ENCODE data around the gene HHATL. TPM values are rescaled to one million over a fixed set of nuclear protein-coding genes. Genes with fewer than 3 reads are reported as not detected.

The HHATL gene
- total RNA-seq, 1 donor from 2014 or later: not detected

DNA sequence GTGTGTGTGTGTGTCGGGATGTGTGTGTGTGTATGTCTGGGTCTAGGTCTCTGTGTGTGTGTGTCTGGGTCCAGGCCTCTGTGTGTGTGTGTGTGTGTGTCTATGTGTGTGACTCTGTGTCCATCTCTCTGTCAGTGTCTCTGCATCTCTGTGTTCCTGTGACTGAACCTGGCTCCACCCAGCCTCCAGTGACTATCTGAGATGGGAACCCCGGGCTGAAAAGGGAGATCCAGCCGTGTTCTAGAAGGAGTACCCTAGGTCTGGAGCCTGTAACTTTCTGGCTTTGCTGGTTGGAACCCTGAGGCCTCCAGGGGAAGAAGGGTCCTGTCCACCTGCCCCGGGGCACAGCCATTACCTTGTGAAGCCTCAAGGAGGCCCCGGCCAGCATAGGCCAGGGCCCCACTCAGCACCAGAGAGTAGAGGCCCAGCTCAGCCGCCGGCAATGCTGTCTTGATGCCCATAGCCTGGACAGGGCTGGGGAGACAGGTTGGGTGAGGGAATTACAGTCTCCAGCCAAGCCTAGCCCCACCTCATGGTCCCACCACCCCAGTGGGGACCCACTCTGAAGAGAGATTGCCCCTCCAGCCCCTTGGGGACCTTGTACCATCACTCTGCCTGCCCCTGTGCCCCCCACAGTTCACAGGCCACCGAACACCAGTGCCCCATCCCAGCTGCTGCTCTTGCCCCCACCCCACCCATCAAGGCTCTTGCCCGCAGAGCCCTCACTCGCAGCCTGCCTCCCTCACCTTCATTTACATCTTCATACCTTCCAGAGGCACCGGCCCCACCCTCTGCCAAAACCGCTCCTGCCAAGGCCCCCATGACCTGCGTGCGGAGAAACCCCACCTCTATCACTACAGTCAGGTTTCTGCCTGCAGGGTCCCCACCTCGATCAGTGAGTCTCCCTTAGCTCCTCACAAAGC, 2.0 kb downstream of the HHATL start:
- intact Hi-C loops (cut with micrococcal nuclease): no loop called here

DNA sequence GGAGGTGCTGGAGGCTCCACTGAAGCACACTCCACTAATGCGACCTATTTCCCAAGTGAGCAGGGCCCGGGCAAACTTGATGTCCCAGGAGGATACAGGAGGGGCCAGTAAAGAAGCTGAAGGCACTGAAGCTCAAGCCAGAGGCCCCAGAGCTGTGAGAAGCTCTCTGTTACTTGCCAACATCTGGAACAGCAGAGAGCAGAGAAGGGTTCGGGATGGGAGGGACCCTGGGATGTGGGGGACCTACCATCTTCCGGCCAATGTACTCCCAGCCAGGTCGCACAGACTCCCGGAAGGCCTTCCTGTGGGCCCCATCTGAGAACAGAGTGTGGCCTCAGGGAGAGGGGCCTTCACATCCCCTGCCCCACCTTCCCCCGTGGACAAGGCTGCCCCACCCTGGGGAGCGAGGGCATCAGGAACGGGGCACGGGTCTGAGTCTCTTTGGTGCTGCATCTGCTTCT, 3.1 kb downstream of the HHATL start:
- intact Hi-C loops (cut with micrococcal nuclease): no loop called here

DNA sequence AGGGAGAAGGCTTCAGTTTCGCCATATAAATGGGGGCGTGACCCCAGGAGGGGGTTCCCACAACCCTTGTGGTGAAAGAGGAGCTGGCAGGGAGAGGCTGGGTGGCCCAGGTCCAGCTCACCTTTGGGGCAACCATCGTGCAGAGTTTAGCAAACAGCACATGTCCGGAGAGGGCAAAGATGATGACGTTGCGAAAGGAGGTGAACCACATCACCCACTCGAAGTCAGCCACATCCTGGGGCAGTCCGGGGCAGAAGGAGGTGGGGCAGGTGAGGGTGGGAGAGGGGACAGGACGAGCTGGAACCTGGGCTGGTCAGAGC, 3.7 kb downstream of the HHATL start:
- intact Hi-C loops (cut with micrococcal nuclease): no loop called here

DNA sequence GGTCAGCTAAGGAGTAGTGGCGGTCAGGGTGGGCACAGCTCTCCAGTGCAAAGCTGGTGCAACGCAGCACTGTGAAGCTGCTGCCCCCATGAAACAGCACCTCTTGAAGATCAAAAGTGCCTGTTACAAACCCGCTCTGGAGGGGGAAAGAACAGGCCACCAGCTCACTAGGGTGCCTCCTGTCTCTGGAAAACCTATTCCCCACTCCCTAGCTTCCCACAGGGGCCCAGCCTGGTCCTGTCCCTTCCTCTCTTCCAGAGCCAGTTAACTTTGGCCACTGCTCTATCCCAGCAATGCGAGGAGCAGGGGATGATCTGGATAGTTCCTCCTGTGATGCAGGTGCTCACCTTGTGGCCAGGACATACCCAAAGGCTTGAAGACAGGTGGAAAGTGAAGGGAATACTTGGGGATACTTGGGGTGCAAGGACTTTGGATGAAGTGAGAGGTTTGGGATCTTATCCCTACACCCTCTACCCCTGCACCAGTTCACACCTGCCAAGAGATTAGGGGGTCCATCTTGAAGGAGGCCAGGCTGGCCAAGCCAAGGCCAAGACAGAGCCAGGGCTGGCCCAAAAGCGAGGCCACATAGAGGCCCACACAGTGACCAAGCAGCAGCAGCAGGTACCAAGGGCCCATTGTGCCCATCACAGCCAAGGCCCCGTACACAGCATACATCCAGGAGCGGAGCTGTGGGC, 4.2 kb downstream of the HHATL start:
- intact Hi-C loops (cut with micrococcal nuclease): no loop called here

DNA sequence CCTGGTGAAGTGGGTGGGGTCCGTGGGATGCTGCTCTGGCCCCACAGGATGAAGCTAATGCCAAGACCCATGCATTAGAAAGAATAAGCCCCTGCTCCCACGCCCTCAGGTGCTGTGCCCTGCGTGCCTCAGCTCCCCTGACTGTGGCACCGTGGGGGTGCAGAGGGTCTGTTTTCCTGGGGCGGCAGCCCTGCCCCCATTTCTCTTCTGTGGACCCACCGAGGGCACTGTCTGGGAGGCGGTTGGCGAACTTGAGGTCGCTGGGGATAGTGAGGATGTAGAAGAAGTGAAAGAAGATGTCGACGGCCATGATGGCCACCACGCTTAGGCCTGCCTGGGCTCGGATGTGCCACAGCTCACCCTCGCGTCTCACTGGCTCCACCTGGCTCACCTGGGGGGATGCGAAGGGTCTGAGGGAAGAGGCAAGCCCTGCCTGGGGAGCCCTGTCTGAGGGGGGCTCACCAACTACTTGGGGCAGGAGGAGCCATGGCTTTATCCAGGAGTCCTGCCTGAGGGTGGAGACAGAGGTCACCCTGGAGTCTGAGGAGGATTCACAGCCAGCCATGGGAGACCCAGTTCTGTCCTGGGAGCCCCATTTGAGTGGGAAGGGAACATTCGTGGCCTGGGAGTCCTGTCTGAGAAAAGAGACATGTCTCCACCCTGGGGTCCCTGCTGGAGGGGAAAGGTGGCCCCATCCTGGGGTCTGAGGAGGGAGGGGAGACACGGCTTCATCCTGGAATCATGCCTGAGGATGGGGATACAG, 5.1 kb downstream of the HHATL start:
- intact Hi-C loops (cut with micrococcal nuclease): no loop called here

DNA sequence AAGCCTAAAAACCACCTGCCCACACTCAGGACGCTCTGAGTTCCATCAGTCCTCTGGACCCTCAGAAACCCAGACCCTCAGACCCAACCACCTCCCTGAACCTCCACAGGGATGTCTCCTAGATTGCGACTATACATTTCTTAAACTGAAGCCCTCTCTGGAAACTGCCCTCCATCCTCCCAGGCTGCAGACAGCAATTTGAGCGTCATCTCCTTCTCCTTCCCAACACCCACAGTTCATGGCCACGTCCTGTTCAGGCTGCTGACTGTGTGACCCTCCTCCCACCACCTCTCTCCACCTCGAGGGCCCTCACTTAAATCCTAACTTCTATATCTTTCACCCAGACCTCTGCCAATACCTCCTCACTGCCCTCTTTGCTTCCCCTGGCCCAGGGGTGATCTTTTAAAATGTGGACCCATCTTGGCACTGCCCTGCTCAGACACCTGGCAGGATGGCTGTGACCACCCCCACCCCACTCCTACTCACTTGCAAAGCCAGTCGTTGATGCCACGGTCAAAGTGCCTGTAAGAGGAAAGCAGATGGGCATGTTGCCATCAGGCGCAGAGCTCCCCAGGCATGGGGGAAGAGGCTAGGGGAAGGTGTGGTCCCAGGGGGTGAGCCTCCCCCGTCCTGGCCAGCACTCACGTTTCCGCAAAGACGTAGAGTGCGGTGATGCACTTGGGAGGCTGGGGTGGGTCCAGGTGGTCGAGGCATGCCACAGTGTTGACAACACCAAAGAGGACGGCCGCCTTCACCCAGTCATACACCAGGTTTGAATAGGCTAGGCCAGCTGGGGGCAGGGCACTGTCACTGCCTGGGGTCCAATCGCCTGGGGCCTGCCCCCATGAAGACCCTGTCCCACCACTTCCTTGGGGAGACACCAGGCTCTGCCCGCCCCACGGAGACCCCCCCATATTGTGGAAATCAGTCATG, 6.0 kb downstream of the HHATL start:
- intact Hi-C loops (cut with micrococcal nuclease): no loop called here

DNA sequence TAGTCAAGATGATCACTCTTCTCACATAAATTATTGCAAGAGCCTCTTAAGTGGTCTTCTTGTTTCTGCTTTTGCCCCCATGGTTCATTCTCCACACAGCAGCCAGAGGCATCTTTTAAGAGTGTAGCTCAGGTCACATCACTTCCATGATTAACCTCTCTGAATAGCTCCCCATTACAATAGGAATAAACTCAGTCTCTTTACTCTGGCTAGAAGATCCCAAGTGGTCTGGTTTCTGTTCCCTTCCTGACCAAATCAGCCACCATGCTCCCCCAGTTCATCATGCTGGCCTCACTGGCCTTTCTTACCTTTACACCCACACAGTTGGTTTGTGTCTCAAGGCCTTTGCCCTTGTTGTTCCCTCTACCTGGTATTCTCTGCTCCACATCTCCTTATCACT, 8.2 kb downstream of the HHATL start:
- intact Hi-C loops (cut with micrococcal nuclease): no loop called here

DNA sequence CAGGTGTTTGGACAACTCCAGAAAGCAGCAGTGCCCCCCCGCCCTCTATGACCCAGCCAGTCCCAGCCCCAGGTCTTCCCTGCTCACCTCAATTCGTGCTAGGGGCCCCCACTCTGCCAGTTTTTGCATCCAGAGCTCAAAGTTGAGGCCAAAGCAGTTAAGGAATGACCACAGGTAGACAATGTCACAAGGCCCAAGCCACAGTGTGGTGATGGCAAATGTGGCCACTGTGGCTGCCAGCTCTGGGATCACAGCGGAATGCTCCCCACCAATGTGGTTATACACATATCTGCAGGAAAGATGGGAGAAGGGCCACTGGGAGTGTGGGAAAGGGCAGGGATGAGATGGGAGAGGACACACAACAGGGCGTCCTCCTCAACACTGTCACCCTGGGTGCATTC, 9.1 kb downstream of the HHATL start:
- intact Hi-C loops (cut with micrococcal nuclease): no loop called here

DNA sequence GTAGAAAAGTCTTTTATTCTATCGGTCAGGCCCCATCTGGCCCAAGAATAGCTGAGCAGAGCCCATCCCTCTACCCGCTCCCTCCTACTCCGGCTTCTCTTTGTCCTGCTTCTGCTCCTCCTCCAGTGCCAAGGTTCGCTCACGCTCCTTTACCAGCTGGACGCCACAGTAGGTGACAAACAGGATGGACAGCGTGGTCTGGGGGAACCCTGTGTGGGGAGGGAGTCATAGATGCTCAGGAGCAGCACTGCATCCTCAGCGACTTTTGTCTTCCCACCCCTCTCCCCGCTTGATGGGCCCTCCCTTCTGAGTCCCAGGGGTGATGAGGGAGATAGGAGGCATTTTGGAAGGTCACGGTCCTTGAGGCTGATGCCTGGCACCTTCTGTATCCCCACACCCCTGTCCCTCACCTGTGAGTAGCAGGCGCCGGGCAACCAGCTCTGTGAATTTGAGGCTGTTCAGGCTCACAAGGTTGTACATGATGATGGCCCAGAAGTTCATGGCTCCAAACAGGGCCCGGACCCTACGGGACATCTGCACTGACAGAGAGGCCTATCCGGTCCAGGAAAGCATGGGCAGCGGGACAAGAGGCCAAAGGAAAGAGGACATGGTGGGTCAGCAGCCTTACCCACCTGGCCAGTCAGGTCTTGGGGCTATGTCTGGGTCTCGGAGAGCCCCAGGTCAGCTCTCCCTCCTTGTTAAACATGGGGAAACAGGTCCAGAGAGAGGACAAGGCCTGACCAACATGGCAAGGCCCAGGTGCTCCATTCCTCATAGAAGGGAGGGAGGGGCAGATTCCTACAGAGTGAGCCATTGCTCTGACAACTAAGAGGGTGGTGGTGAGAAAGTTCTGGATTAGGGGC, 9.7 kb downstream of the HHATL start:
- intact Hi-C loops (cut with micrococcal nuclease): no loop called here

DNA sequence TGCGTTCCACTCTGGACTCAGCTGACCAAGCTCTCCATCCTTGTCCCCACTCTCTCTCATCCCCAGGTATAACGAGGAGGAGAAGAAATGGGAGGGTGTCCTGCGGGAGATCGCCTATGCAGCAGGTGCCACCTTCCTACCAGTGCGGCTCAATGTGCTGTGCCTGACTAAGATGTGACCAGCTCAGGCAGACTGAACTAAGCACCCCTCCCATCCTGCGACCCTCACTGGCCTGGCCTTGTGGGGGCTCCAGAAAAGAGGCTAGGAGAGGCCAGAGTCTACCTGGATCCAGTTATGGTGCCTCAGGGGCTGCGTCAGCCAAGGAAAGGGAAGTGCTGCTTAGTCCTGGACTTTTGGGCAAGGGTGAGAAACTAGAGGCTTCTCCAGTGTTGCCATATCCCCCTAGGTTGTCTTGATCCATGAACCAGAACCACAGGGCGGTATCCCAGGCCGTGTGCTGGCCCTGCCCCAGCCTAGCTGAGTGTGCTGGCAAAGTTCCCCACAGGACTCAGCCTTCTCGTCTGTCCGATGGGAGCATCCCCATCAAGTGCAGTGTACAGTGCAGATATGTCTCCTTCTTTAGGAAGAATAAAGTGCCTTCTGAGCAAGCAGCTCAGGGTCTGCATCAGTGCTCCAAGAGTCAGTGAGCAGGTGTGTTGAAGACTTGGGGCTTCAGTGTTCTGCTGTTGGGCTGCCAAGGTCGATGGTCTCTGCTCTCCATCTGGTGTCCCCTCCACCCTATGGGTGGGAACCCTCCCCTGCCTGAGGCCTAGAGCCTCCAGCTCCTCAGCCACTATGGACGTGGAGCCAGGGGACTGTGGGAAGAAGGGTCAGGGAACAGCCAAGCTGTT, 10.6 kb downstream of the HHATL start:
- intact Hi-C loops (cut with micrococcal nuclease): no loop called here

DNA sequence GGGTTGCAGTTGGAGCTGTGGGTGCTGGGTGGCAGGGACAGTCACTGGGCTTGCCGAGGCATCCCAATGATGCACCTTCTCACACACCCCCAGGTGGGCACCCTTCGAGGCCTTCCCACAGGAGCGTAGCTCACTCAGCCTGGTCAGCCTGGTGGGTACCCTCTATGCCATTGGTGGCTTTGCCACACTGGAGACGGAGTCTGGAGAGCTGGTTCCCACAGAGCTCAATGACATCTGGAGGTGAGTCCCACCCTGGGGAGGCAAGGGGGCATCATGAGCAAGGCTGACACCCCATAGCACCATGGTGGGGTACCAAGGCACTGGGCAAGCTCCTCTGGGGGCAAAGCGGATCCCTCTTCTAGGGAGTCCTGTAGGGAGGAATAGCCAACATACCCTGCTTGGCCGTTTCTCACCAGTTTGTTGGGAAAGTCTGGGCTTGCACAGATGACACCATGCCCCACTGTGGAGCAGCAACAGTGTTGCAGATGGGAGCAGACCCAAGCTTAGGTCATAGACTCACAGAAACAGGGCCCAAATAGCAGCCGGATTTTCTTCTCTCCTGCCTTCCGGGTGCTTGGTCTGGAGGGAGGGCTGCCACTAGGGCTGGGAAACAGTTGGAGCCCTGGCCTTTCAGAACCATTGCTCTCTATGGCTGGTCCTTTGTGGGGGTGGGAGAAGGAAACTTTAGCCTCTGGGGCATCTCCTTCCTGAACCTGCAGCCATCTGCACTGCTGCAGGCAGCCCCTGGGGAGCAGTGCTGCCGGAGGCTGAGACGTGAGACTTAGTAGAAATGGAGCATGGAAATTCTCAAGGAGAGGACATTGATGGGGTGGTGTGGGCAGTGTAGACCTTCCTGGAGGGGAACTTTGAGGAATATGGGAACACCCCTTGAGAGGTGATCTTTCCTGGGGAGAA, 11.6 kb downstream of the HHATL start:
- intact Hi-C loops (cut with micrococcal nuclease): no loop called here

DNA sequence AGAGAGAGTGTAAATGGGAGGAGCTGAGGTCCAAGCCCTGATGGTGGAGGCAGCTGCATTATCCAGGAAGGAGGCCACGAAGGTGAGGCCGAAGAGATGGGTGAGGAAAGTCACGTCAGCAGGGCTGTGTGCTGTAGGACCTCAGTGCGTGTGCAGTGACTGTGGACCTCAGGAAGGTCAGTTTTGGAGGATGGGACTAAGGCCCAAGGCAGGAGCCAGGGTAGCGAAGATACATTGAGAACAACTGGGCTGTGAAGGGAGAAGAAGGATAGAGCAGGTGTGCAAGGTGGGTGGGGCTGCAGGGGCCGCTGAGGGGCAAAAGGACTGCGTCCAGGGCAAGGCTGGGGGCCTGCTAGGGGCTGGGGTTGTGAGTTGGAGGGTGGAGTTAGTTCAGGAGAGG, 12.4 kb downstream of the HHATL start:
- intact Hi-C loops (cut with micrococcal nuclease): no loop called here

DNA sequence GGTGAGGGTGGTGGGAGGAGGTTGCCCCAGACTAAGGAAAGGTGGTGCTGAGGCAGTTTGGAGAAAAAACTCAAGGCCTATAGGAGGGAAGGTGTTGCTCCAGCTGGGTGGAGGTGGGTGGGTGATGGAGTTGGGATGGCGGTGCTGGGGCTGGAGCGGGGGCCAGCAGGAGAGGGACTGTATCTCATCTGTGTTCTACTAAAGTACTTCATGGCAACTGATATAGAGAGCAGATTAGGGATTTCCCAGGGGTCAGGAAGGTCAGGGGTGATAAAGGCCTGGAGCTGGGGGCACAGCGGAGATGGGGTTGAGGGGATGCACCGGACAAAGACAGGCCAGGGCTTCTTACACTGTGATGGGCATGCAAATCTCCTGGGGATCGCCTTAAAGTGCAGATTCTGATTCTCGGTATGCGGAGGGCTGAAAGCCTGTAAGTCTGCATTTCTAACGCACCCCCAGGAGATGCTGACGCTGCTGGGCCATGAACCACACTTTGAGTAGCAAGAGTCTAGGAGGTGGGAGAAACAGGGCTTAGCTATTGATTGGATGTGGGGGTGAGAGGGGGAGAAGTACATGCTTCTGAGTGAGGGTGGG, 13.1 kb downstream of the HHATL start:
- intact Hi-C loops (cut with micrococcal nuclease): no loop called here

DNA sequence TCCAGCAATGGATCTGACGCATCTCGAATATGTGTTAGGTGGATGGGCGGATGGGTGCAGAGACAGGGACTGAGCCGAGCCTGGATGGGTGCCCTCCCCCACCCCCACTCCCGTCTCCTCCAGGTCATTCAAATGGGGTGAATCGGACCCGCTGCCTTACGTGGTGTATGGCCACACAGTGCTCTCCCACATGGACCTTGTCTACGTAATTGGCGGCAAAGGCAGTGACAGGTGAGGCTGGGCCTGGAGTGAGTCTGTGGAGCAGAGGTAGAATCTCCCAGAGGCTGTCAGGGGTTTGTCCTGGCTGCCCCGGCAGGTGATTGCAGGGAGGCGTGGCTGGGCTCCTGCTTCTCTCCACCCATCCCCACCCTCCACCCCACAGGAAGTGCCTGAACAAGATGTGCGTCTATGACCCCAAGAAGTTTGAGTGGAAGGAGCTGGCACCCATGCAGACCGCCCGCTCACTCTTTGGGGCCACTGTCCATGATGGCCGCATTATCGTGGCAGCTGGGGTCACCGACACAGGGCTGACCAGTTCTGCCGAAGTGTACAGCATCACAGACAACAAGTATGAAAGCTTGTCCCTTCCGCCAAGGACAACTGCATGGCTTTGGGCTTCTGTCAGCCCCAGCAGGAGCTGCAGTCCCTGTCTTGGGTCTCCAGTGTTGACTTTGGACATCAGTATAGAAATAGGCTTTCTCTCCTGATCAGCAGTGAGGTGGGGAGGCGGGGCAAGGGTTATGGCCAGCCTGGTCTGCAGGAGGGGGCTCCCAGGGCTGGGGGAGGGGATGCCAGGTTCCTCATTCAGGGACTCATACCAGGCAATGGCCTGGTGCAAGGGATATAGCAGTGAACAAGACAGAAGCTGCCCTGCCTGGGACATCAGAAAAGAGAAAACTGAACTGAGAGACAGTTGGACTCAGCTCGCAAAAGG, 13.8 kb downstream of the HHATL start:
- intact Hi-C loops (cut with micrococcal nuclease): no loop called here

DNA sequence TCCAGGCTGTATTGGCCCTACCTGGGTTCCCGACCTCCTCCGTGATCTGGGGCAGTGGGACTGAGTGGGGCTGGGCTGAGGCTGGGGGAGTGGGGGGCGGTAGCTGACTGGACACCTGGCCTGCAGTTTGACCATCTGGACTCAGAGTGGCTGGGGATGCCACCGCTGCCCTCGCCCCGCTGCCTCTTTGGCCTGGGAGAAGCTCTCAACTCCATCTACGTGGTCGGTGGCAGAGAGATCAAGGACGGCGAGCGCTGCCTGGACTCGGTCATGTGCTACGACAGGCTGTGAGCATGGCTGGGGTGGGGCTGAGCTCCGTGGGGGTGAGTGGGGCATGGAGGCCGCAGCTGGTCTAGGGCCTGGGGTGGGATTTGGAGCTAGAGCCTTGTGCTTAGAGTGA, 14.6 kb downstream of the HHATL start:
- intact Hi-C loops (cut with micrococcal nuclease): no loop called here

DNA sequence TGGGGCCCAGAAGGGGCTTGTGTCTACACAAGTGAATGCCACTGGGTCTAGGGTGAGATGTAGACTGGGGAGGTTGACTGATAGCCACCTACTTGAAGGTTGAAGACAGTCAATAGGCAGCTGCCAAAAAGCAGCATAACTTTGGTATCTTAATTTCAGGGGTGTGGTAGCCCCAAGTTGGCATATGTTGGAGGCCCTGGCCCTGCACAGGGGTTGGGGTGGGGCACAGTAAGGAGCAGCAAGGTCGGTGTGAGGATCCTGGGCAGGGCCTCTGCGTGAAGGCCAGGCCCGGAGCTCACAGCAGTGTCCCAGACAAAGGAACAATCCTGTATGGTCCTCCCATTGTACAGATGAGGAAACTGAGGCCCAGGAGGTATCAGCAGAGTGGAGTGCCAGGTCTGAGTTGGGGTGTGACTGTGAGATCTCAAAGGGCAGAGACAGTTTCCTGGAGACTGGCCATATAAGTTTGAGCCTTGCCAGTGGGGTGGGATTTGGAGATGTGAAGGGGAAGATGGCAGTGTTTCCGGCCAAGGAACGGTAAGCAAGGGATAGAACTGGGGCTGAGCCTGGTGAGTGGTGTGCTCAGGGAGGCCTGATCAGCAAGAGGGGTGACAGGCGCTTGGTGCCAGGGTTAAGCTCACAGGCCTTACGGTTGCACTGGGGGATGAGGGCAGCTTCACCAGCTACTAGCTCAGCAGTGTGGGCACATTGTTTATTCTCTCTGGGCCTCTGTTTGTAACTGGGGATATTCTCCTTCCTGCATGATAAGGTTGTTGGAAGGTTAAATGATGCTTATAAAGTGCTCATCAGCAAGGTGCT, 15.6 kb downstream of the HHATL start:
- intact Hi-C loops (cut with micrococcal nuclease): no loop called here

Data from T-helper 2 cell treated with Interferon-gamma antibody and Interleukin-4, amounts not matched to agents 100 ng/mL and 5 ng/mL, for 36 hours (primary cell).